Breast epithelium (tissue), 3 donors: ENCODE measurements around the gene ERRFI1.

Experiments
- POLR2A ChIP-seq: fragments of 450-650 bp; IDR thresholded peaks from one replicate; pipeline ENCODE4 v1.6.1; 2016; ENCODE audit warnings: antibody characterized with exemption, mild to moderate bottlenecking, moderate library complexity
- POLR2AphosphoS5 ChIP-seq, 3 donors: sonication (generic); formaldehyde crosslinking; IDR thresholded peaks; one replicate each; pipeline ENCODE4 v1.6.1; 2017; ENCODE audit warnings: antibody characterized with exemption in 3 of 3
- TF ChIP-seq, protein P1 (sequence below), 3 donors: fragments of 450-650 bp; IDR thresholded peaks; one replicate each; pipeline ENCODE4 v1.5.1; 2016 to 2017; ENCODE audit warnings: antibody characterized with exemption in 3 of 3, mild to moderate bottlenecking in 3 of 3, moderate library complexity in 3 of 3

- no peak for TF ChIP-seq POLR2A
- TF ChIP-seq, protein P1, sequence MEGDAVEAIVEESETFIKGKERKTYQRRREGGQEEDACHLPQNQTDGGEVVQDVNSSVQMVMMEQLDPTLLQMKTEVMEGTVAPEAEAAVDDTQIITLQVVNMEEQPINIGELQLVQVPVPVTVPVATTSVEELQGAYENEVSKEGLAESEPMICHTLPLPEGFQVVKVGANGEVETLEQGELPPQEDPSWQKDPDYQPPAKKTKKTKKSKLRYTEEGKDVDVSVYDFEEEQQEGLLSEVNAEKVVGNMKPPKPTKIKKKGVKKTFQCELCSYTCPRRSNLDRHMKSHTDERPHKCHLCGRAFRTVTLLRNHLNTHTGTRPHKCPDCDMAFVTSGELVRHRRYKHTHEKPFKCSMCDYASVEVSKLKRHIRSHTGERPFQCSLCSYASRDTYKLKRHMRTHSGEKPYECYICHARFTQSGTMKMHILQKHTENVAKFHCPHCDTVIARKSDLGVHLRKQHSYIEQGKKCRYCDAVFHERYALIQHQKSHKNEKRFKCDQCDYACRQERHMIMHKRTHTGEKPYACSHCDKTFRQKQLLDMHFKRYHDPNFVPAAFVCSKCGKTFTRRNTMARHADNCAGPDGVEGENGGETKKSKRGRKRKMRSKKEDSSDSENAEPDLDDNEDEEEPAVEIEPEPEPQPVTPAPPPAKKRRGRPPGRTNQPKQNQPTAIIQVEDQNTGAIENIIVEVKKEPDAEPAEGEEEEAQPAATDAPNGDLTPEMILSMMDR (IDR thresholded peaks at IDR 0.05), result no peak
- no peak for TF ChIP-seq POLR2AphosphoS5 (IDR thresholded peaks at IDR 0.05)
These were observed 21.8 kb upstream of the ERRFI1 start for GRCh38 chr1:8047686-8048445.
